ENCODE measurements around the gene CYP11A1.

CYP11A1 gene

GRCh38 chr15:74332611-74333010 lies 34.8 kb downstream of the CYP11A1 start:
- DNase-seq (ENCODE audit: extremely low spot score) = no peak
- TF ChIP-seq CTCF (IDR thresholded peaks at IDR 0.05; ENCODE audit: control extremely low read depth, extremely low read depth, low read depth, missing control alignments) = no peak
- CTCF ChIA-PET = interaction anchor here (9.0 kb wide), 1 partner anchor 12 kb away, joined by 60 read pairs; no protein-coding TSS in a partner anchor
- POLR2A ChIA-PET = no interaction called here

GRCh38 chr15:74332011-74332410 lies 35.4 kb downstream of the CYP11A1 start:
- no peak for DNase-seq (ENCODE audit: extremely low spot score)
- CTCF ChIA-PET = interaction anchor here (9.0 kb wide), 1 partner anchor 11 kb away, joined by 60 read pairs; no protein-coding TSS in a partner anchor
- POLR2A ChIA-PET = no interaction called here
- TF ChIP-seq CTCF (IDR thresholded peaks at IDR 0.05; ENCODE audit: control extremely low read depth, extremely low read depth, low read depth, missing control alignments) = no peak

GRCh38 chr15:74330861-74331408 lies 36.5 kb downstream of the CYP11A1 start:
- ChIA-PET CTCF (interaction anchor here (2.1 to 9.0 kb wide), 2 partner anchors 9 to 10 kb away, joined by 7 to 60 read pairs; no protein-coding TSS in a partner anchor), POLR2A (no interaction called here)
- TF ChIP-seq CTCF (IDR thresholded peaks at IDR 0.05; ENCODE audit: control extremely low read depth, extremely low read depth, low read depth, missing control alignments) = no peak
- no peak for DNase-seq (ENCODE audit: extremely low spot score)

GRCh38 chr15:74328331-74329056 lies 39.0 kb downstream of the CYP11A1 start:
- CTCF ChIA-PET = interaction anchor here (2.0 to 9.0 kb wide), 2 partner anchors 7 to 21 kb away, joined by 5 to 60 read pairs; no protein-coding TSS in a partner anchor
- POLR2A ChIA-PET = no interaction called here
- no peak for TF ChIP-seq CTCF (IDR thresholded peaks at IDR 0.05; ENCODE audit: control extremely low read depth, extremely low read depth, low read depth, missing control alignments)
- no peak for DNase-seq (ENCODE audit: extremely low spot score)

GRCh38 chr15:74327756-74328155 lies 39.7 kb downstream of the CYP11A1 start:
- ChIA-PET CTCF (interaction anchor here (2.0 kb wide), 1 partner anchor 20 kb away, joined by 5 read pairs; no protein-coding TSS in a partner anchor), POLR2A (no interaction called here)
- DNase-seq (ENCODE audit: extremely low spot score) = no peak
- TF ChIP-seq CTCF (IDR thresholded peaks at IDR 0.05; ENCODE audit: control extremely low read depth, extremely low read depth, low read depth, missing control alignments) = no peak

GRCh38 chr15:74326746-74327145 lies 40.7 kb downstream of the CYP11A1 start:
- ChIA-PET CTCF (interaction anchor here (2.0 to 2.2 kb wide), 2 partner anchors 19 to 354 kb away, joined by 5 to 6 read pairs; no protein-coding TSS in a partner anchor), POLR2A (no interaction called here)
- no peak for DNase-seq (ENCODE audit: extremely low spot score)
- TF ChIP-seq CTCF (IDR thresholded peaks at IDR 0.05; ENCODE audit: control extremely low read depth, extremely low read depth, low read depth, missing control alignments) = no peak
